Neural progenitor cell (in vitro differentiated cells): Measurements from ENCODE around the gene NOX3. TPM values are rescaled to one million over a fixed set of nuclear protein-coding genes. Genes with fewer than 3 reads are reported as not detected.

Source experiments
- DNase-seq: peaks from one replicate; pipeline ENCODE4 v3.0.0-alpha.2; 2016; ENCODE audit warnings: low spot score
- H2AFZ ChIP-seq: fragments of 200-600 bp; sonication (generic); replicated peaks from 2 replicates; pipeline ENCODE4 v1.6.1; 2016; ENCODE audit warnings: antibody characterized with exemption
- H3F3A ChIP-seq: fragments of 200-600 bp; sonication (generic); 2 replicates; pipeline ENCODE4 v1.6.1; 2016; ENCODE audit warnings: antibody characterized with exemption, low read depth
- H3K27ac ChIP-seq: fragments of 200-600 bp; sonication (generic); 2 replicates; pipeline ENCODE4 v1.5.1; 2016; ENCODE audit warnings: mild to moderate bottlenecking
- H3K27me3 ChIP-seq: fragments of 200-600 bp; sonication (generic); 2 replicates; pipeline ENCODE4 v1.6.1; 2016; ENCODE audit warnings: mild to moderate bottlenecking, moderate library complexity
- H3K36me3 ChIP-seq: fragments of 200-600 bp; sonication (generic); 2 replicates; pipeline ENCODE4 v1.5.1; 2016
- H3K4me1 ChIP-seq: fragments of 200-600 bp; sonication (generic); 2 replicates; pipeline ENCODE4 v1.6.1; 2016; ENCODE audit warnings: mixed run types
- H3K4me2 ChIP-seq: fragments of 200-600 bp; sonication (generic); 2 replicates; pipeline ENCODE4 v1.6.1; 2016
- H3K4me3 ChIP-seq: fragments of 200-600 bp; sonication (generic); 2 replicates; pipeline ENCODE4 v1.5.1; 2016
- H3K79me2 ChIP-seq: fragments of 200-600 bp; sonication (generic); 2 replicates; pipeline ENCODE4 v1.6.1; 2016; ENCODE audit warnings: low read depth
- H3K9ac ChIP-seq: fragments of 200-600 bp; sonication (generic); 2 replicates; pipeline ENCODE4 v1.6.1; 2016
- H3K9me3 ChIP-seq: fragments of 200-600 bp; sonication (generic); 2 replicates; pipeline ENCODE4 v1.5.1; 2016; ENCODE audit warnings: low read depth
- H4K20me1 ChIP-seq: fragments of 200-600 bp; sonication (generic); 2 replicates; pipeline ENCODE4 v1.6.1; 2016; ENCODE audit warnings: low read depth
- H3K27ac Mint-ChIP-seq: 3 replicates; pipeline ENCODE4 v1.8.0; 2021; ENCODE audit warnings: mixed read lengths
- H3K27me3 Mint-ChIP-seq: 2 replicates; pipeline ENCODE4 v1.8.0; 2022; ENCODE audit warnings: low read depth, mild to moderate bottlenecking, inconsistent platforms, moderate library complexity, mixed read lengths; ENCODE audit not compliant: insufficient read depth
- H3K36me3 Mint-ChIP-seq: 3 replicates; pipeline ENCODE4 v1.8.0; 2021; ENCODE audit warnings: mixed read lengths
- H3K4me1 Mint-ChIP-seq: 3 replicates; pipeline ENCODE4 v1.8.0; 2021; ENCODE audit warnings: mixed read lengths
- H3K4me3 Mint-ChIP-seq: 3 replicates; pipeline ENCODE4 v1.8.0; 2021; ENCODE audit warnings: mild to moderate bottlenecking, moderate library complexity, mixed read lengths
- H3K9me3 Mint-ChIP-seq: 3 replicates; pipeline ENCODE4 v1.8.0; 2020; ENCODE audit warnings: mixed read lengths
- CTCF ChIP-seq: fragments of 200-600 bp; sonication (generic); IDR thresholded peaks from 2 replicates; pipeline ENCODE4 v1.5.1; 2017; ENCODE audit warnings: antibody characterized with exemption, mild to moderate bottlenecking
- EZH2 ChIP-seq: fragments of 200-600 bp; sonication (generic); IDR thresholded peaks from 2 replicates; pipeline ENCODE4 v1.6.1; 2017; ENCODE audit warnings: antibody characterized with exemption, mild to moderate bottlenecking, moderate library complexity
- EZH2phosphoT487 ChIP-seq: fragments of 200-600 bp; sonication (generic); IDR thresholded peaks from 2 replicates; pipeline ENCODE4 v1.6.1; 2017; ENCODE audit warnings: antibody characterized with exemption
- total RNA-seq: library from RNA; depleted of rRNA; stranded (reverse); fragments of >200 nt; gene quantifications from 2 replicates; pipeline ENCODE4 v1.2.3, GENCODE V29; 2015; ENCODE audit warnings: low replicate concordance

The NOX3 gene
- total RNA-seq, 1 donor from 2014 or later, result not detected

- Histone ChIP-seq H3K79me2 (no peaks in the 10 kb centered on the region), H3K9me3 (peaks cover 7% of the 10 kb centered on the region), H3K9ac (no peak overlapping the region), H3K27me3 (no peaks in the 10 kb centered on the region), H3K4me2 (no peak overlapping the region), H3K36me3 (no peaks in the 10 kb centered on the region), H2AFZ (no peak overlapping the region), H4K20me1 (no peaks in the 10 kb centered on the region), H3F3A (no peaks in the 10 kb centered on the region), H3K27ac (no peak overlapping the region), H3K4me1 (no peaks in the 10 kb centered on the region), H3K4me3 (no peak overlapping the region)
- Mint-ChIP-seq H3K27ac (no peak overlapping the region), H3K4me3 (no peak overlapping the region), H3K9me3 (peaks cover 28% of the 10 kb centered on the region), H3K36me3 (peaks cover 2% of the 10 kb centered on the region), H3K4me1 (no peaks in the 10 kb centered on the region), H3K27me3 (peaks cover 2% of the 10 kb centered on the region)
- no peak for TF ChIP-seq EZH2phosphoT487
- TF ChIP-seq CTCF, result no peak
- TF ChIP-seq EZH2, result no peak
- no peak for DNase-seq
Observed at GRCh38 chr6:155351273-155352129, 104.1 kb downstream of the NOX3 start.

- Histone ChIP-seq H3K4me2 (no peak overlapping the region), H2AFZ (no peak overlapping the region), H3K79me2 (no peaks in the 10 kb centered on the region), H3K36me3 (no peaks in the 10 kb centered on the region), H4K20me1 (no peaks in the 10 kb centered on the region), H3K4me1 (no peaks in the 10 kb centered on the region), H3K27ac (no peak overlapping the region), H3F3A (no peaks in the 10 kb centered on the region), H3K27me3 (no peaks in the 10 kb centered on the region), H3K9ac (no peak overlapping the region), H3K9me3 (peaks cover 12% of the 10 kb centered on the region), H3K4me3 (no peak overlapping the region)
- H3K4me1 Mint-ChIP-seq, result no peaks in the 10 kb centered on the region
- DNase-seq, result no peak
- H3K27ac Mint-ChIP-seq, result no peak overlapping the region
- H3K9me3 Mint-ChIP-seq, result peaks cover 35% of the 10 kb centered on the region
- H3K4me3 Mint-ChIP-seq, result no peak overlapping the region
- peaks cover 2% of the 10 kb centered on the region for H3K36me3 Mint-ChIP-seq
- peaks cover 4% of the 10 kb centered on the region for H3K27me3 Mint-ChIP-seq
- TF ChIP-seq CTCF (no peak), EZH2phosphoT487 (no peak), EZH2 (no peak)
Observed at GRCh38 chr6:155349956-155350355, 105.7 kb downstream of the NOX3 start.

GRCh38 chr6:155349129-155349528 lies 106.5 kb downstream of the NOX3 start:
- Mint-ChIP-seq H3K27me3 (peaks cover 4% of the 10 kb centered on the region), H3K9me3 (peaks cover 30% of the 10 kb centered on the region), H3K4me3 (no peak overlapping the region), H3K4me1 (no peaks in the 10 kb centered on the region), H3K27ac (no peak overlapping the region), H3K36me3 (peaks cover under 1% of the 10 kb centered on the region)
- no peaks in the 10 kb centered on the region for H3K27me3 ChIP-seq
- H3K4me1 ChIP-seq, result no peaks in the 10 kb centered on the region
- no peaks in the 10 kb centered on the region for H3F3A ChIP-seq
- H3K4me3 ChIP-seq, result no peak overlapping the region
- H4K20me1 ChIP-seq, result no peaks in the 10 kb centered on the region
- no peaks in the 10 kb centered on the region for H3K36me3 ChIP-seq
- no peak overlapping the region for H3K4me2 ChIP-seq
- H3K9me3 ChIP-seq, result peaks cover 5% of the 10 kb centered on the region
- TF ChIP-seq EZH2phosphoT487 (no peak), EZH2 (no peak), CTCF (no peak)
- H3K27ac ChIP-seq, result no peak overlapping the region
- no peak overlapping the region for H2AFZ ChIP-seq
- no peak for DNase-seq
- H3K9ac ChIP-seq, result no peak overlapping the region
- no peaks in the 10 kb centered on the region for H3K79me2 ChIP-seq
